K562 (cell line): ENCODE results near the gene SLC26A1. TPM values are rescaled to one million over a fixed set of nuclear protein-coding genes. Genes with fewer than 3 reads are reported as not detected.
A peak's percentile ranks its signal among the peaks of the same experiment; 100 is the strongest.

Experiments
- ARID1B ChIP-seq: fragments of 450-650 bp; IDR thresholded peaks from 2 replicates; pipeline ENCODE4 v1.6.1; 2016; ENCODE audit warnings: antibody characterized with exemption, mild to moderate bottlenecking, inconsistent platforms
- CBX8 ChIP-seq: fragments of 200-600 bp; sonication (generic); IDR thresholded peaks from 2 replicates; pipeline ENCODE4 v1.6.1; 2012; ENCODE audit warnings: borderline replicate concordance, mixed run types, low read depth, mild to moderate bottlenecking, moderate library complexity, mixed read lengths, low read length, control low read depth, inconsistent platforms; ENCODE audit not compliant: poor library complexity, severe bottlenecking; ENCODE audit errors: extremely low read depth
- CTBP1 ChIP-seq: fragments of 450-650 bp; IDR thresholded peaks from 2 replicates; pipeline ENCODE4 v1.6.1; 2016; ENCODE audit warnings: borderline replicate concordance
- KHSRP ChIP-seq: fragments of 450-650 bp; IDR thresholded peaks from 2 replicates; pipeline ENCODE4 v1.6.1; 2017
- MLLT1 ChIP-seq, 2 experiments: fragments of 450-650 bp; IDR thresholded peaks; 2 replicates each; pipeline ENCODE4 v1.6.1; 2016
- NELFE ChIP-seq: IDR thresholded peaks from 2 replicates; pipeline ENCODE4 v1.6.1; 2011; ENCODE audit warnings: mild to moderate bottlenecking; ENCODE audit not compliant: insufficient read depth, insufficient read length
- PTTG1 ChIP-seq: fragments of 450-650 bp; IDR thresholded peaks from 2 replicates; pipeline ENCODE4 v1.6.1; 2016; ENCODE audit warnings: low read depth, mild to moderate bottlenecking, missing genetic modification characterization, missing compliant biosample characterization
- RBBP5 ChIP-seq: fragments of 200-600 bp; sonication (generic); IDR thresholded peaks from 2 replicates; pipeline ENCODE4 v1.6.1; 2012; ENCODE audit warnings: borderline replicate concordance, mild to moderate bottlenecking, low read length, control low read depth, inconsistent platforms; ENCODE audit not compliant: insufficient read depth, poor library complexity, severe bottlenecking
- RBM14 ChIP-seq: fragments of 200-400 bp; formaldehyde crosslinking; IDR thresholded peaks from 2 replicates; pipeline ENCODE4 v1.6.1; 2018; ENCODE audit warnings: low read depth, mild to moderate bottlenecking, low read length, moderate library complexity, borderline replicate concordance; ENCODE audit not compliant: insufficient read depth
- RNF2 ChIP-seq: sonication (generic); IDR thresholded peaks from 2 replicates; pipeline ENCODE4 v1.6.1; 2016
- SAP30 ChIP-seq: fragments of 200-600 bp; sonication (generic); IDR thresholded peaks from 2 replicates; pipeline ENCODE4 v1.6.1; 2012; ENCODE audit warnings: borderline replicate concordance, low read depth, mild to moderate bottlenecking, moderate library complexity, low read length, control low read depth, inconsistent platforms; ENCODE audit not compliant: insufficient read depth, poor library complexity, severe bottlenecking
- SMAD2 ChIP-seq: fragments of 150-350 bp; IDR thresholded peaks from 2 replicates; pipeline ENCODE4 v1.6.1; 2014; ENCODE audit warnings: low read depth, mild to moderate bottlenecking, low read length
- SMARCC2 ChIP-seq: fragments of 450-650 bp; IDR thresholded peaks from 2 replicates; pipeline ENCODE4 v1.6.1; 2017; ENCODE audit warnings: antibody characterized with exemption, moderate library complexity, mild to moderate bottlenecking, low read depth
- TRIM24 ChIP-seq, 2 experiments: fragments of 450-650 bp; IDR thresholded peaks; 2 replicates each; pipeline ENCODE4 v1.6.1; 2016
- ZFP1 ChIP-seq: fragments of 450-650 bp; formaldehyde crosslinking; IDR thresholded peaks from 2 replicates; pipeline ENCODE4 v1.4.0; 2020; ENCODE audit warnings: mild to moderate bottlenecking, mixed read lengths
- ZNF740 ChIP-seq, 3 experiments: fragments of 200-800 bp in 1 of 3; sonication (Bioruptor generic) in 1 of 3; sonication (generic) in 1 of 3; formaldehyde crosslinking in 1 of 3; IDR thresholded peaks; 2 replicates each; pipeline versions ENCODE4 v1.6.1 to v1.8.0; 2016 to 2022; ENCODE audit warnings: mild to moderate bottlenecking in 2 of 3, missing compliant biosample characterization in 2 of 3, missing genetic modification characterization in 2 of 3, missing genetic modification reagents in 1 of 3
- ZNF75A ChIP-seq: fragments of 450-650 bp; formaldehyde crosslinking; IDR thresholded peaks from 2 replicates; pipeline ENCODE4 v1.4.0; 2020; ENCODE audit warnings: mild to moderate bottlenecking
- polyA plus RNA-seq, 8 experiments: library from polyadenylated mRNA; depleted of rRNA in 4 of 8; stranded (reverse) in 5 of 8; unstranded in 3 of 8; fragments of >200 nt; fragmentation: Nextera tagmentation in 2 of 8; fragmentation: Illumina TruSeq in 1 of 8; extraction: Ambion mirVana in 2 of 8; extraction: Trizol in 1 of 8; gene quantifications; 2 replicates each; pipeline versions ENCODE4 v1.2.1 to v1.2.3, GENCODE V29; 2011 to 2014; ENCODE audit warnings: inconsistent platforms in 1 of 8, missing spikeins in 1 of 8
- total RNA-seq, 7 experiments: library from RNA; depleted of rRNA in 6 of 7; stranded (reverse); fragments of >200 nt in 6 of 7; fragmentation: Illumina TruSeq in 2 of 7; extraction: Trizol in 2 of 7; gene quantifications; 2 replicates each; pipeline versions ENCODE4 v1.2.1 to v1.2.3, GENCODE V29; 2011 to 2021; ENCODE audit warnings: low replicate concordance in 1 of 7
- TF ChIP-seq, protein P1 (sequence below): fragments of 200-400 bp; formaldehyde crosslinking; IDR thresholded peaks from 2 replicates; pipeline ENCODE4 v1.6.1; 2017; ENCODE audit warnings: mild to moderate bottlenecking, low read depth, low read length, moderate library complexity
- TF ChIP-seq, protein P2 (sequence below), 2 experiments: IDR thresholded peaks; 2 replicates each; pipeline ENCODE4 v1.6.1; 2011; ENCODE audit warnings: borderline replicate concordance in 1 of 2, control low read depth in 1 of 2, low read depth in 1 of 2, low read length in 1 of 2, mild to moderate bottlenecking in 1 of 2, mixed read lengths in 1 of 2, moderate library complexity in 1 of 2; ENCODE audit not compliant: insufficient read depth in 1 of 2, insufficient read length in 1 of 2, poor library complexity in 1 of 2, severe bottlenecking in 1 of 2; ENCODE audit errors: extremely low read depth in 1 of 2

Gene SLC26A1
- total and polyA plus RNA-seq, 9 of the 15 experiments (the other 6 are each of a cell fraction or from before 2014, with no cell fraction given): 0.11 to 4.2 (median 0.95) TPM

- TF ChIP-seq SMAD2 (no peak), TRIM24 (IDR thresholded peaks at IDR 0.05) (peak; percentile 21 to 82; a peak in 3 of 4 replicates), PTTG1 (tag) (no peak), NELFE (no peak), CTBP1 (no peak), RBBP5 (no peak), MLLT1 (IDR thresholded peaks at IDR 0.05) (peak in 1 of 2 experiments; percentile 88; a peak in 2 of 4 replicates), SMARCC2 (no peak), ZNF75A (CRISPR knock-in tag) (no peak), CBX8 (no peak), ARID1B (no peak), RBM14 (no peak), SAP30 (no peak), KHSRP (no peak), ZFP1 (CRISPR knock-in tag) (no peak), ZNF740 (CRISPR knock-in tag; IDR thresholded peaks at IDR 0.05) (peak; percentile 63; the same call in 1 of the 2 replicates), ZNF740 (tag; IDR thresholded peaks at IDR 0.05) (no peak), RNF2 (no peak)
- TF ChIP-seq, protein P1, sequence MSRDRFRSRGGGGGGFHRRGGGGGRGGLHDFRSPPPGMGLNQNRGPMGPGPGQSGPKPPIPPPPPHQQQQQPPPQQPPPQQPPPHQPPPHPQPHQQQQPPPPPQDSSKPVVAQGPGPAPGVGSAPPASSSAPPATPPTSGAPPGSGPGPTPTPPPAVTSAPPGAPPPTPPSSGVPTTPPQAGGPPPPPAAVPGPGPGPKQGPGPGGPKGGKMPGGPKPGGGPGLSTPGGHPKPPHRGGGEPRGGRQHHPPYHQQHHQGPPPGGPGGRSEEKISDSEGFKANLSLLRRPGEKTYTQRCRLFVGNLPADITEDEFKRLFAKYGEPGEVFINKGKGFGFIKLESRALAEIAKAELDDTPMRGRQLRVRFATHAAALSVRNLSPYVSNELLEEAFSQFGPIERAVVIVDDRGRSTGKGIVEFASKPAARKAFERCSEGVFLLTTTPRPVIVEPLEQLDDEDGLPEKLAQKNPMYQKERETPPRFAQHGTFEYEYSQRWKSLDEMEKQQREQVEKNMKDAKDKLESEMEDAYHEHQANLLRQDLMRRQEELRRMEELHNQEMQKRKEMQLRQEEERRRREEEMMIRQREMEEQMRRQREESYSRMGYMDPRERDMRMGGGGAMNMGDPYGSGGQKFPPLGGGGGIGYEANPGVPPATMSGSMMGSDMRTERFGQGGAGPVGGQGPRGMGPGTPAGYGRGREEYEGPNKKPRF: no peak
- TF ChIP-seq, protein P2, sequence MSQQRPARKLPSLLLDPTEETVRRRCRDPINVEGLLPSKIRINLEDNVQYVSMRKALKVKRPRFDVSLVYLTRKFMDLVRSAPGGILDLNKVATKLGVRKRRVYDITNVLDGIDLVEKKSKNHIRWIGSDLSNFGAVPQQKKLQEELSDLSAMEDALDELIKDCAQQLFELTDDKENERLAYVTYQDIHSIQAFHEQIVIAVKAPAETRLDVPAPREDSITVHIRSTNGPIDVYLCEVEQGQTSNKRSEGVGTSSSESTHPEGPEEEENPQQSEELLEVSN (IDR thresholded peaks at IDR 0.05; ENCODE audit: borderline replicate concordance in 1 of 2, extremely low read depth in 1 of 2, insufficient read depth in 1 of 2, insufficient read length in 1 of 2, low read depth in 1 of 2, low read length in 1 of 2, poor library complexity in 1 of 2, severe bottlenecking in 1 of 2): no peak
These were observed 49.3 kb upstream of the SLC26A1 start (continued) for GRCh38 chr4:1042352-1043055.
